B cell (primary cell): ENCODE measurements around the gene TINAG. TPM values are rescaled to one million over a fixed set of nuclear protein-coding genes. Genes with fewer than 3 reads are reported as not detected.

Source experiments
- ATAC-seq: fragments of 200-7000 bp; cut with Tn5 transposase; one replicate; pipeline ENCODE4 v1.10.0; 2021; ENCODE audit warnings: low read depth, mild to moderate bottlenecking, moderate number of reproducible peaks, moderate library complexity
- CTCF ChIA-PET: fragments of 350-600 bp; sonication (Branson Sonifier 250); formaldehyde crosslinking; loops from one replicate; lab custom pipeline; 2021; ENCODE audit warnings: antibody characterized with exemption, inconsistent platforms; lab: Charles Lee
- POLR2A ChIA-PET: fragments of 350-600 bp; sonication (Branson Sonifier 250); formaldehyde crosslinking; loops from one replicate; lab custom pipeline; 2021; ENCODE audit warnings: antibody characterized with exemption; lab: Charles Lee
- DNase-seq: peaks from one replicate; pipeline ENCODE4 v3.0.0; 2013
- H2AFZ ChIP-seq: 2 replicates; pipeline ENCODE4 v1.6.1; 2012; ENCODE audit warnings: mild to moderate bottlenecking, low read depth, low read length; ENCODE audit not compliant: insufficient read depth, poor library complexity, severe bottlenecking
- H3K27ac ChIP-seq, 2 donors: 1 replicate in 1 of 2; 2 replicates in 1 of 2; pipeline ENCODE4 v1.5.1; 2012 to 2013; ENCODE audit warnings: low read length in 2 of 2, mild to moderate bottlenecking in 2 of 2, moderate library complexity in 1 of 2
- H3K27me3 ChIP-seq, 4 experiments: fragments of 200-600 bp in 1 of 4; sonication (generic) in 1 of 4; replicated peaks in 1 of 4; 1 replicate in 2 of 4; 2 replicates in 2 of 4; pipeline versions ENCODE4 v1.6.1 to v1.7.0; 2013 to 2016; ENCODE audit warnings: low read length in 3 of 4, mild to moderate bottlenecking in 2 of 4, mixed read lengths in 1 of 4, moderate library complexity in 1 of 4; ENCODE audit not compliant: insufficient read depth in 4 of 4, control insufficient read depth in 3 of 4; ENCODE audit errors: control extremely low read depth in 1 of 4
- H3K36me3 ChIP-seq, 2 experiments: replicated peaks in 1 of 2; 1 replicate in 1 of 2; 2 replicates in 1 of 2; pipeline versions ENCODE4 v1.6.1 to v1.7.1; 2013; ENCODE audit warnings: low read length in 1 of 2; ENCODE audit not compliant: insufficient read depth in 2 of 2, control insufficient read depth in 1 of 2; ENCODE audit errors: control extremely low read depth in 1 of 2, extremely low read depth in 1 of 2
- H3K4me1 ChIP-seq, 2 donors: fragments of 200-600 bp in 1 of 2; sonication (generic) in 1 of 2; 1 replicate in 1 of 2; 2 replicates in 1 of 2; pipeline versions ENCODE4 v1.5.1 to v1.6.1; 2013 to 2017; ENCODE audit warnings: low read length in 2 of 2; ENCODE audit not compliant: control insufficient read depth in 2 of 2, insufficient read depth in 2 of 2
- H3K4me2 ChIP-seq: replicated peaks from 2 replicates; pipeline ENCODE3; 2012; ENCODE audit warnings: mild to moderate bottlenecking, low read depth, low read length; ENCODE audit not compliant: poor library complexity, severe bottlenecking
- H3K4me3 ChIP-seq, 5 experiments: fragments of 200-600 bp in 1 of 5; sonication (generic) in 1 of 5; 1 replicate in 3 of 5; 2 replicates in 2 of 5; pipeline versions ENCODE4 v1.5.1 to v1.7.0; 2011 to 2016; ENCODE audit warnings: low read length in 4 of 5, mild to moderate bottlenecking in 4 of 5, low read depth in 2 of 5, control low read depth in 1 of 5, moderate library complexity in 1 of 5; ENCODE audit not compliant: insufficient read depth in 1 of 5; ENCODE audit errors: control extremely low read depth in 1 of 5, extremely low read depth in 1 of 5
- H3K79me2 ChIP-seq: fragments of 200-600 bp; sonication (generic); one replicate; pipeline ENCODE4 v1.6.0; 2016; ENCODE audit warnings: low read length; ENCODE audit not compliant: control insufficient read depth, insufficient read depth
- H3K9ac ChIP-seq: fragments of 200-600 bp; sonication (generic); 2 replicates; pipeline ENCODE4 v1.6.1; 2017; ENCODE audit warnings: mild to moderate bottlenecking, low read length, moderate library complexity
- H3K9me3 ChIP-seq, 3 donors: one replicate each; pipeline versions ENCODE4 v1.6.1 to v1.7.1; 2013; ENCODE audit warnings: low read length in 2 of 3; ENCODE audit not compliant: control insufficient read depth in 2 of 3, insufficient read depth in 1 of 3; ENCODE audit errors: control extremely low read depth in 1 of 3
- H4K20me1 ChIP-seq: 2 replicates; pipeline ENCODE4 v1.6.0; 2012; ENCODE audit warnings: mild to moderate bottlenecking, low read length; ENCODE audit not compliant: insufficient read depth, control insufficient read depth, poor library complexity, severe bottlenecking
- H3K27ac Mint-ChIP-seq: one replicate; pipeline ENCODE4 v1.8.0; 2021; ENCODE audit warnings: mixed read lengths
- H3K27me3 Mint-ChIP-seq: one replicate; pipeline ENCODE4 v1.8.0; 2021; ENCODE audit warnings: mixed read lengths
- H3K4me1 Mint-ChIP-seq: one replicate; pipeline ENCODE4 v1.8.0; 2021; ENCODE audit warnings: mixed read lengths
- H3K4me3 Mint-ChIP-seq: one replicate; pipeline ENCODE4 v1.8.0; 2021; ENCODE audit warnings: mixed read lengths
- H3K9me3 Mint-ChIP-seq: one replicate; pipeline ENCODE4 v1.8.0; 2022; ENCODE audit warnings: mixed read lengths; ENCODE audit not compliant: insufficient read depth
- EZH2 ChIP-seq: IDR thresholded peaks from 2 replicates; pipeline ENCODE4 v1.6.1; 2012; ENCODE audit warnings: borderline replicate concordance, low read depth, mild to moderate bottlenecking, moderate library complexity, low read length; ENCODE audit not compliant: insufficient read depth, poor library complexity, severe bottlenecking
- WGBS: methylation state at CpG from one replicate; pipeline ENCODE4 v1.1.5; 2013; ENCODE audit warnings: missing lambda C conversion rate; ENCODE audit not compliant: insufficient coverage; 5-methylcytosine and 5-hydroxymethylcytosine counted together
- intact Hi-C: fragments of 100-400 bp; cut with micrococcal nuclease; formaldehyde crosslinking; loops from one replicate; pipeline ENCODE4 v1.10.0; 2022
- polyA plus RNA-seq: library from polyadenylated mRNA; depleted of rRNA; stranded (reverse); fragments of >200 nt; gene quantifications from 2 replicates; pipeline ENCODE4 v1.2.3, GENCODE V29; 2012
- total RNA-seq, 2 donors: library from RNA; stranded (reverse); fragments of 120-200 nt in 1 of 2; gene quantifications; 1 replicate in 1 of 2; 2 replicates in 1 of 2; pipeline versions ENCODE4 v1.2.3 to v1.2.4, GENCODE V29; 2013 to 2022
- TF ChIP-seq, protein P1 (sequence below): fragments of 200-600 bp; IDR thresholded peaks from one replicate; pipeline ENCODE4 v1.8.0; 2022; ENCODE audit warnings: antibody characterized with exemption, mild to moderate bottlenecking

TINAG gene
- total and polyA plus RNA-seq, 2 donors (not counting 1 experiment from before 2014, with no cell fraction given), result not detected

DNA sequence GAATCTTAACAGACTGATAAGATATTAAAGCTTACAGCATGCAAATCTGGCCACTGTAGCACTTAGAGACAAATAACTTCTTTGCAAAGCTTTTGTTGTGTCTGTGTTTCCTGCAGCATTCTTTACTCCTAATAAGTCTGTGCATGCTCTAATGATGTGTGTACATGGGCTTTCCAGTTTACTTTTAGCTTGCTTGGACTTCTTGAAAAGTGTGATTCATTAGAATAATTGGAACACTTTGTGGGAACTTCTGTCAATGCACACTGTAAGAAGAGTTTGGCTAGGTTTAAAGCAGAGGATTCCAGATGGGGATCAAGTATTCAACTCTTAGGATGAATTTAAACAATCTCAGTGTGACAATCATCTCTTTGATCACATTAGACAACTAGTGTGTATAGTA lies 22.1 kb upstream of the TINAG start:
- POLR2A ChIA-PET, result no interaction called here
- H3K4me1 ChIP-seq, result no peaks in the 10 kb centered on the region
- DNase-seq, result no peak
- no peak for ATAC-seq
- H2AFZ ChIP-seq, result no peak overlapping the region
- H3K9me3 ChIP-seq, result no peaks in the 10 kb centered on the region
- no peak overlapping the region for H3K9ac ChIP-seq
- no peaks in the 10 kb centered on the region for H4K20me1 ChIP-seq
- intact Hi-C loops, result no loop called here
- Mint-ChIP-seq H3K27ac (no peak overlapping the region), H3K4me3 (no peak overlapping the region), H3K27me3 (no peaks in the 10 kb centered on the region), H3K4me1 (peaks cover 5% of the 10 kb centered on the region), H3K9me3 (no peaks in the 10 kb centered on the region)
- H3K36me3 ChIP-seq, result no peaks in the 10 kb centered on the region
- H3K4me2 ChIP-seq, result no peak overlapping the region
- CTCF ChIA-PET, result no interaction called here
- H3K27me3 ChIP-seq, result no peaks in the 10 kb centered on the region
- TF ChIP-seq, protein P1, sequence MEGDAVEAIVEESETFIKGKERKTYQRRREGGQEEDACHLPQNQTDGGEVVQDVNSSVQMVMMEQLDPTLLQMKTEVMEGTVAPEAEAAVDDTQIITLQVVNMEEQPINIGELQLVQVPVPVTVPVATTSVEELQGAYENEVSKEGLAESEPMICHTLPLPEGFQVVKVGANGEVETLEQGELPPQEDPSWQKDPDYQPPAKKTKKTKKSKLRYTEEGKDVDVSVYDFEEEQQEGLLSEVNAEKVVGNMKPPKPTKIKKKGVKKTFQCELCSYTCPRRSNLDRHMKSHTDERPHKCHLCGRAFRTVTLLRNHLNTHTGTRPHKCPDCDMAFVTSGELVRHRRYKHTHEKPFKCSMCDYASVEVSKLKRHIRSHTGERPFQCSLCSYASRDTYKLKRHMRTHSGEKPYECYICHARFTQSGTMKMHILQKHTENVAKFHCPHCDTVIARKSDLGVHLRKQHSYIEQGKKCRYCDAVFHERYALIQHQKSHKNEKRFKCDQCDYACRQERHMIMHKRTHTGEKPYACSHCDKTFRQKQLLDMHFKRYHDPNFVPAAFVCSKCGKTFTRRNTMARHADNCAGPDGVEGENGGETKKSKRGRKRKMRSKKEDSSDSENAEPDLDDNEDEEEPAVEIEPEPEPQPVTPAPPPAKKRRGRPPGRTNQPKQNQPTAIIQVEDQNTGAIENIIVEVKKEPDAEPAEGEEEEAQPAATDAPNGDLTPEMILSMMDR, result no peak
- TF ChIP-seq EZH2, result no peak
- no peak overlapping the region for H3K27ac ChIP-seq
- H3K79me2 ChIP-seq, result no peaks in the 10 kb centered on the region
- no peak overlapping the region for H3K4me3 ChIP-seq

DNA sequence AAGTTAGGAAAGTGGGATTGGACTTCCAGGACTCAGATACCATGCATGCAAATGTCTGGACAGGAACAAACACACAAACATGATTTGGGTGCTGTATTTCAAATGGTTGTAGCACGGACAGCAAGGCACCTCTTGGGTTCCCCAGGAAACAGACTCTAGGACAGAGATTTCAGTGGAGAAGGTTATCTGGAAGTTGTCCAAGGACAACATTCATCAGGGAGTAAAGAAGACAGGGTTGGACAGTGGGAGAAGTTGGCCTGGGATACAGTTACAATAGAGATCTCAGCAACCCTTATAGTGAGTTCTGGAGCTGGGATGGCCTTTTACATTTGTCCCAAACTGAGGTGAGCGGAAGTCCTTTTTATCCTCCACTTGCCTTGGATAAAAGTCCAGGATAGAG lies 19.8 kb upstream of the TINAG start:
- H3K36me3 ChIP-seq, result no peaks in the 10 kb centered on the region
- ChIA-PET CTCF (no interaction called here), POLR2A (no interaction called here)
- H3K79me2 ChIP-seq, result no peaks in the 10 kb centered on the region
- H3K9me3 ChIP-seq, result no peaks in the 10 kb centered on the region
- no peaks in the 10 kb centered on the region for H3K27me3 ChIP-seq
- no peak overlapping the region for H2AFZ ChIP-seq
- no peaks in the 10 kb centered on the region for H3K9me3 Mint-ChIP-seq
- 100% methylated on average over 1 of the region's 2 CpGs for WGBS
- TF ChIP-seq, protein P1, result no peak
- TF ChIP-seq EZH2, result no peak
- no peak overlapping the region for H3K27ac Mint-ChIP-seq
- no peak overlapping the region for H3K4me2 ChIP-seq
- ATAC-seq (no peak), DNase-seq (no peak)
- H3K4me3 ChIP-seq, result no peak overlapping the region
- peaks cover 9% of the 10 kb centered on the region for H3K4me1 Mint-ChIP-seq
- H3K27me3 Mint-ChIP-seq, result no peaks in the 10 kb centered on the region
- H3K4me3 Mint-ChIP-seq, result no peak overlapping the region
- H3K27ac ChIP-seq, result no peak overlapping the region
- H4K20me1 ChIP-seq, result no peaks in the 10 kb centered on the region
- intact Hi-C loops, result no loop called here
- no peaks in the 10 kb centered on the region for H3K4me1 ChIP-seq
- H3K9ac ChIP-seq, result no peak overlapping the region
